GM19455 (cell line): Measurements from ENCODE around the gene DGKB.
"Not testable (repeated sequence)": the region's sequence is repeated elsewhere in the genome, so short reads cannot be mapped to it uniquely, and the experiment has no call there.

Source experiments
- ATAC-seq: cut with Tn5 transposase; IDR thresholded peaks from one replicate; pipeline ENCODE4 v1.9.1; 2021; ENCODE audit not compliant: unreplicated experiment

The DGKB gene

GRCh38 chr7:14480281-14480680 lies 422.3 kb downstream of the DGKB start:
- no peak for ATAC-seq

DNA sequence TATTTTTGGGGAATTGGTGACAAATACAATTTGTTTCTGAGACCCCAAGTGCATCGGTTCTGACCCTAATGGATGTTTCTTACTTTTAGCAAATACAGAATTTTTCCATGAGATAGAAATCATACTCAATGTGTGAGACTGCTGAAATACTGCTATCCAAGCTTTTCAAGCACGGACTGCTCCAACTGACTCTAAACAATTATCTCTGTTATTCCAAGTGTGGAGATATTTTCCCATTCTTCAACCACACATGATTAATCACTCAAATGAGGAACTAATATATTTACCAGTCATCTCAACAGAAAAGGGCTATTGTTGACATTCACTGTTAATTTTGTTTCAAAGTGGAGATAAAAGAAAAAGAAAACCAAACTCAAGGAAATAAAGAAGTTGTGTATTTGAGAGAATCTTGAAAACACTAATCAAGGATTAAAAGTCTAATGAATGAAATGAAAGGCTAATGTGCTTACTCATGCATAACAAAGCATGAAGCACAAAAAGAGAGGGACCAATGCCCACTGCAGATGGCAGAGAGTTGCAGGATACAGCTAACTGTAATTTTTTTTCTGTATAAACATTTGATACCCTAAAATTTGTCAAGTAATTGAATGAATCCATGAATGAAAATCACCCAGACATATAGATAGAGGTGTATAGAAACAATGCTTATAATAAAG lies 423.6 kb downstream of the DGKB start:
- no peak for ATAC-seq

- ATAC-seq: not testable (repeated sequence)
These were observed 440.8 kb downstream of the DGKB start for GRCh38 chr7:14461716-14462115.

DNA sequence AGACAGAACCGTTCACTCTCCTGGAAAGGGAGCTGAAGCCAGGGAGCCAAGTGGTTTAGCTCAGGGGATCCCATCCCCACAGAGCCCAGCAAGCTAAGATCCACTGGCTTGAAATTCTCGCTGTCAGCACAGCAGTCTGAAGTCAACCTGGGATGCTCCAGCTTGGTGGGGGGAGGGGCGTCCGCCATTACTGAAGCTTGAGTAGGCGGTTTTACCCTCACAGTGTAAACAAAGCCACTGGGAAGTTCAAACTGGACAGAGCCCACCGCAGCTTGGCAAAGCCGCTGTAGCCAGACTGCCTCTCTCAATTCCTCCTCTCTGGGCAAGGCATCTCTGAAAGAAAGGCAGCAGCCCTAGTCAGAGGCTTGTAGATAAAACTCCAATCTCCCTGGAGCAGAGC lies 443.7 kb downstream of the DGKB start:
- not testable (repeated sequence) for ATAC-seq

GRCh38 chr7:14457568-14458453 lies 444.7 kb downstream of the DGKB start:
- no peak for ATAC-seq

DNA sequence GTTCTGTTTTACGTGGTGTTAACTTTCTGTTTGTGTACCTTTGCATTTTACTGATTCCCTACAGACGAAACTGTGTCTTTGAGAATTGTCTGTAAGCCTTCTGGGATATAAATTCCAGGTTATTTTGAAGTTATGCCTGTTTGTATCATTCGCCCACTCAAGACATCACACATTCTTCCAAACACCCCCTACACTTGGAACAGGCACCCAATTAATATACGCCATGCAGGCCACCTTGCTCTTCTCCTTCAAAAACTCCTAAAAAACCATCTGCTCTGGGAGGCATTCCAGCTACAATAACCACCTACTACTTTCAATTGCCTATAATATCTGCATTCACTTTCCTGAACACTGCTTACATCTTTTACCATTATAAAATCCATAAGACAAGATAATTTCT lies 453.3 kb downstream of the DGKB start:
- no peak for ATAC-seq

- no peak for ATAC-seq
These were observed 455.7 kb downstream of the DGKB start for GRCh38 chr7:14446829-14447228.

- ATAC-seq: no peak
These were observed 456.3 kb downstream of the DGKB start for GRCh38 chr7:14446219-14446618.

DNA sequence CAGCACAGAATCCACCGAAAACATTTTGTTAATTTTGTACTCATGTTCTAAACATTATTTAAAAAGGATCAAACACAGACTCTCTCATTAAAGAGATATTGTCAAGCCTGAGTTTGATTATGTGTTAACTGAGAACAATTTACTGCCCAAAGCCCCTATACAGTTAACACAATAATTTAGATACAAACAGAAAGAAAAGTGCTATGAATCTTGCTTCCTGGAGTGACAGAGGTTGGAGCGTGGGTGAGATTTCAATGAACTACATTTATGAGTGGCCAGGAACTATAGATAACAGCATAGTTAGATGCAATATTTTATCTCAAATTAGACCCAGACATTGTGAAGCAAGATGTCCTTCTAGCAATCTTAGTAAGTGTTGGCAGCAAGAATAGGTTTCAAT lies 464.2 kb downstream of the DGKB start:
- ATAC-seq: no peak

GRCh38 chr7:14436878-14437277 lies 465.7 kb downstream of the DGKB start:
- ATAC-seq: no peak

GRCh38 chr7:14432924-14433323 lies 469.6 kb downstream of the DGKB start:
- ATAC-seq: no peak

DNA sequence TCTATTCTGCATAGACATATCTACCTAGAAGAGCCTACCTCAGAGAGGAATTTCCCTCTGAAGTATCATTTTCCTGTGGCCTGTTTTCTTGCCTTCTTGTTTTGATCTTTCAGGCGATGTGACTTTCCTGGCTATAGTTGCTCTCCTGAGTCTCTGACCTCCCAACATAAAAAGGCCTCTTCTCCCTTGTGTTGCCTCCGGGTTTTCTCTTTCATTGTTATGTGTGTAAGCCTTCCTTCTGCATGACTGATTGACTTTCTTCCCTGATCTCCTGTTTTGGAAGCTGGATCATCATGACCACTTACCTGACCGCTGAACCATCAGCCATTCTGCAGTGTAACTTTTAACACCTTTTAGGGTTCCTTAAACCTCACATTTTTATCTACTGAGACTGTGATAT lies 471.6 kb downstream of the DGKB start:
- no peak for ATAC-seq

GRCh38 chr7:14425559-14425958 lies 477.0 kb downstream of the DGKB start:
- ATAC-seq: no peak

- no peak for ATAC-seq
These were observed 477.9 kb downstream of the DGKB start for GRCh38 chr7:14424675-14425074.

DNA sequence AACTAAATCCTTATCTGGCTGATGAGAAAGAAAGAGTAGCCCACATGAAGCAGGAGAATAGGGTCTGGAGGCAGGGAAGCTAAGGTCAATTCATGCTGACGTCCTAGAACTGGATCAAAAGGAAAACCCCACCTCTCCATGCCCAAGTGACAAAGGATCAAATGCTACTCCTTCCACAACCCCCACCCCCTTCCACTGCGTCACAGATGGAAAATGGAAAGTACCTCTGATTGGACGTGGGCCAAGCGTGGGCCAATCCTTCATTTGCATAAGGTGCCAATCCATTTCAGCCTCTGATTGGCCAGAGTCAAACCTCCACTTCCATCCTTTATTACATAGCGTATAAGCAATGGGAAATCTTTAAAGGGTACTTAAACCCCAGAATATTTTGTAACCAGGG lies 481.8 kb downstream of the DGKB start:
- ATAC-seq: no peak

GRCh38 chr7:14419531-14419930 lies 483.0 kb downstream of the DGKB start:
- ATAC-seq: no peak

GRCh38 chr7:14418633-14419032 lies 483.9 kb downstream of the DGKB start:
- ATAC-seq: no peak

- ATAC-seq: no peak
These were observed 488.1 kb downstream of the DGKB start for GRCh38 chr7:14414274-14414986.

DNA sequence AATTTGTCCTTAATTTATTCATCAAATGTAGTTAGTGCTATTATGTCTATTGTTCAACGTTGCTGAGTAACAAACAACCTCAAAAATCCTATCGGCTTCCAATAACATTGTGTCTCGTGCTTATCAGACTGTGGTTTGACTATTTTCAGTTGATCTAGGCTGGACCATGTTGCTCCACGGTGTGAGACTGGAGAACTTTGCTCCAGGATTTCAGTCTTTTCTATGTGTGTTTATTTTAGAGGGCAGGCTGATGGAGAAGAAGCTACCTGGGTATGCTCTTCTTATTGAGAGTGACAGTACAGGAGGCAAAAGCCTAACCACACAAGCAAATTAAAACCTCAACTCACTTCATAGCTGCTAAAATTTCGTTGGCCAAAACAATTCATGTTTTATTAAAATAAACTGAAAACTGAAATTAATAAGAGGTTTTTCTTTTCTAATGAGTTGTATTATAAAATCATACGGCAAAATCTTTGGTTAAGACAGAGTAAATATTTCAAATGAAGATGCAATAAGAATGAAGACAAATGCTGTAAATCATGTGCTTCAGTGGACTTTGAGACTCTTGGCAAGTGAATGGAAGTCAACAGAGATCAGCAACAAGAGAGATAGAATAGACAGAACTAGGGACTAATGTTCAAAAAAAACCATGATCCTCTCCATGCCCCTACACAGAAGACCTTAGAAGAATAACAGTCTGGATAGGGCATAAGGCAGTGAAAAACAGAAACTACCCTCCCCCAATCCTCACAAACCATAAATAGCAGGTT lies 495.1 kb downstream of the DGKB start:
- ATAC-seq: no peak

- ATAC-seq: no peak
These were observed 499.0 kb downstream of the DGKB start for GRCh38 chr7:14403587-14403986.

DNA sequence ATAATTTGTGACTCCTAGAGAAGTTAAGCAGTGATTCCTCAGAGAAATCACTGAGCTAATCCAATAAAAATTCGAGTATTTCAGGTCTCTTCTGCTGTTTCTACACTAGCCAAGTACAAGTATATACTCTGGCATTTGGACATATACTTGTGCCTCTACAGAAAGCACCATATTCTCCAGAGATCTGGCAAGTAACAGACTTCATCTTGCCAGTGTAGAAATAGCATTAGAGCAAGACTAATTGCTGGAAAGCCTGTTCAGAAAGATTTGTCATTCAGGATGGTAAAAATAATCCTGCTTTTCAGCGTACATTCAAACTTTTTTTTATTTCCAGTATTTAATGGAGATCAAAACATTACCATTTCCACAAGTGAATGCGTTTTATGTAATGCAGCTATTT lies 502.3 kb downstream of the DGKB start:
- ATAC-seq: no peak
